Smooth muscle cell of trachea (primary cell): ENCODE data around the gene PAF1. TPM values are rescaled to one million over a fixed set of nuclear protein-coding genes. Genes with fewer than 3 reads are reported as not detected.

ENCODE experiments used
- total RNA-seq: library from RNA; depleted of rRNA; stranded (reverse); fragments of >200 nt; gene quantifications from 2 replicates; pipeline ENCODE4 v1.2.1, GENCODE V29; 2014

PAF1 gene
- 36.2 and 42.3 TPM in 2 replicates for total RNA-seq

GRCh38 chr19:39390751-39391437 is at the start of gene PAF1, which contains the start of gene MED29:
TSS of gene PAF1 (minus strand) at chr19:39391106. CDS start at chr19:39390864, 242 bp downstream.
TSS of gene MED29 (plus strand) at chr19:39391378. CDS start at chr19:39391423, 45 bp downstream.

GRCh38 chr19:39435499-39436349 is 44.8 kb upstream of the PAF1 start, which contains the start of gene RPS16:
TSS of gene RPS16 (minus strand) at chr19:39435949. CDS start at chr19:39435895, 54 bp downstream.

GRCh38 chr19:39412100-39412866 is 21.4 kb upstream of the PAF1 start, which contains the start of gene PLEKHG2:
TSS of gene PLEKHG2 (plus strand) at chr19:39412669. CDS start at chr19:39414087, 1,418 bp downstream.

GRCh38 chr19:39406656-39407409 is 15.9 kb upstream of the PAF1 start, which contains the start of gene ZFP36:
TSS of gene ZFP36 (plus strand) at chr19:39406847. CDS start at chr19:39406905, 58 bp downstream.

GRCh38 chr19:39341719-39342604 is 48.9 kb downstream of the PAF1 start, which contains the start of gene SAMD4B:
TSS of gene SAMD4B (plus strand) at chr19:39342421. CDS start at chr19:39356894, 14,473 bp downstream.

Other genes starting within 250 kb of the PAF1 start
- under 0.01 TPM in 1 of 2 replicates, not detected in the other for gene NCCRP1, start 194.1 kb downstream of the PAF1 start, total RNA-seq
- not detected in 2 replicates for gene SYCN, start 186.8 kb downstream of the PAF1 start, total RNA-seq
- gene IFNL3, start 146.1 kb downstream of the PAF1 start, total RNA-seq = not detected in 2 replicates
- gene IFNL4, start 142.2 kb downstream of the PAF1 start, total RNA-seq = not detected in 2 replicates
- not detected in 2 replicates for gene IFNL2, start 122.7 kb downstream of the PAF1 start, total RNA-seq
- not detected in 2 replicates for gene IFNL1, start 94.7 kb downstream of the PAF1 start, total RNA-seq
- gene LRFN1, start 70.2 kb downstream of the PAF1 start, total RNA-seq = 0.15 and 0.50 TPM in 2 replicates
- not detected in 2 replicates for gene GMFG, start 55.1 kb downstream of the PAF1 start, total RNA-seq
- gene SAMD4B, start 48.7 kb downstream of the PAF1 start, total RNA-seq = 68.4 and 109 TPM in 2 replicates
- 17.9 and 34.4 TPM in 2 replicates for gene MED29, start 272 bp upstream of the PAF1 start, total RNA-seq
- gene ZFP36, start 15.7 kb upstream of the PAF1 start, total RNA-seq = 7.3 and 8.8 TPM in 2 replicates
- 13.1 and 25.5 TPM in 2 replicates for gene PLEKHG2, start 21.6 kb upstream of the PAF1 start, total RNA-seq
- gene RPS16, start 44.8 kb upstream of the PAF1 start, total RNA-seq = 127 and 236 TPM in 2 replicates
- 54.5 and 81.5 TPM in 2 replicates for gene SUPT5H, start 54.5 kb upstream of the PAF1 start, total RNA-seq
- gene TIMM50, start 89.7 kb upstream of the PAF1 start, total RNA-seq = 70.5 and 72.4 TPM in 2 replicates
- gene DLL3, start 107.8 kb upstream of the PAF1 start, total RNA-seq = under 0.01 and 0.33 TPM in 2 replicates
- 0.33 TPM in 1 of 2 replicates, not detected in the other for gene SELENOV, start 124.0 kb upstream of the PAF1 start, total RNA-seq
- gene EID2B, start 141.7 kb upstream of the PAF1 start, total RNA-seq = 2.6 and 3.3 TPM in 2 replicates
- 10.8 and 15.2 TPM in 2 replicates for gene EID2, start 149.1 kb upstream of the PAF1 start, total RNA-seq
- gene LGALS13, start 211.4 kb upstream of the PAF1 start, total RNA-seq = not detected in 2 replicates